Measurements from ENCODE around the gene FFAR2.

- TF ChIP-seq GATA2 (IDR thresholded peaks at IDR 0.05; ENCODE audit: low read depth, low read length) (no peak), GATA3 (IDR thresholded peaks at IDR 0.05; ENCODE audit: low read depth, low read length) (no peak)
These were observed 39.5 kb upstream of the FFAR2 start for GRCh38 chr19:35408284-35409171.

All from SH-SY5Y (cell line).